ENCODE data around the gene CCNJL. TPM values are rescaled to one million over a fixed set of nuclear protein-coding genes. Genes with fewer than 3 reads are reported as not detected.

The CCNJL gene
- total and polyA plus RNA-seq, 2 of the 8 experiments (the other 6 are each of a cell fraction or from before 2014, with no cell fraction given): 34.6 to 44.7 TPM

DNA sequence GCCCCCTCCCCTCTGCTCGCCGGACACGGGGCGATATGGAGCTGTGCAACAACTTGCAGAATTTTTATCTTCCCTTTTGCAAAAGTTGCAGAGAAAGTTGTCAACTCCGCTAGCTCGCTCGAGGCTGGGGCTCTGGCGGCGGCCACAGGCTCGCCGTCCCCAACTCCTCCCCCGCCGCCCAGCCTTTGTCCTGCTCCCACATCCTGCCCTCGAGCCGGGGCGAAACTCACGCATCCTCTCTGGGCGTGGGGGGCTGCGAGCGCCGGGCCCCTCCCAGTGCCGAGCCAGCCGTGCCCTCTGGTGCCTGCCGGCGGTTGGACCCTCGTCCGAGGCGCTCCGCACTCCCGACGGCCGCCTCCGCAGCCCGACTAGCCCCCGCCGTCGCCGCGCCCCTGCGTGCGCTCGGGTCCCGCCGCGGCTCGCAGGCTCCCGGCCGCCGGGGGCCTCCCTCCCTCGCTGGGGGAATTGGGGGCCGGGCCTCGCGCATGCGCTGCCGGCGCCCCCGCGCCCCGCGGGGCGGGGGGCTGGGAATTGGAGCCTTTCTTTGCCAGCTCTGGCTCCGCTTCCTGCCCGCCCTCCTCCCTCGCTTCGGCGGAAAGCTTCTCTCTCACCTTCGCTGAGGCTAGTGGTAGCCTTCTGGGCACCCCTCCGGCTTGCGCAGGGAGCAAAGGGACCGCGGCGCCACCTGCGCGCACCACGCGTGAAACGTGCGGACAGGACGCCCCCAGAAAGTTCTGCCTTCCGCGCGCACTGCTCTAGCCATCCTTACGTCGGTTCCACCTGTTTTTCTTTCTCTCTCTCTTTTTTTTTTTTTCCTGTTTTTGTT lies at the start of gene CCNJL (continued):
- no peak for TF ChIP-seq RFX5 (IDR thresholded peaks at IDR 0.05; ENCODE audit: borderline replicate concordance, low read depth, low read length)
- no peak; the same call in 1 of the 2 replicates for TF ChIP-seq SP1 (IDR thresholded peaks at IDR 0.05; ENCODE audit: low read depth, low read length)
- TF ChIP-seq FOSL1 (IDR thresholded peaks at IDR 0.05; ENCODE audit: insufficient read depth, low read depth, low read length): no peak
- no peak for TF ChIP-seq KDM5A (IDR thresholded peaks at IDR 0.05; ENCODE audit: low read length)
- TF ChIP-seq TAF1 (IDR thresholded peaks at IDR 0.05; ENCODE audit: low read depth, low read length): peak; percentile 59
- no peak for TF ChIP-seq CBX5 (IDR thresholded peaks at IDR 0.05; ENCODE audit: low read depth, low read length)
- TF ChIP-seq, protein P1, sequence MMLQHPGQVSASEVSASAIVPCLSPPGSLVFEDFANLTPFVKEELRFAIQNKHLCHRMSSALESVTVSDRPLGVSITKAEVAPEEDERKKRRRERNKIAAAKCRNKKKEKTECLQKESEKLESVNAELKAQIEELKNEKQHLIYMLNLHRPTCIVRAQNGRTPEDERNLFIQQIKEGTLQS (IDR thresholded peaks at IDR 0.05; ENCODE audit: insufficient read depth, low read depth, low read length): no peak
- no peak for TF ChIP-seq BACH1 (IDR thresholded peaks at IDR 0.05; ENCODE audit: low read length)
- no peak for TF ChIP-seq YY1 (IDR thresholded peaks at IDR 0.05; ENCODE audit: low read depth, low read length)
- TF ChIP-seq PHF8 (conservative IDR thresholded peaks at IDR 0.05; ENCODE audit: low read depth, low read length): peak; percentile 81
- peak; percentile 87 for TF ChIP-seq ASH2L (IDR thresholded peaks at IDR 0.05; ENCODE audit: low read length)
- no peak for TF ChIP-seq EP300 (IDR thresholded peaks at IDR 0.05; ENCODE audit: borderline replicate concordance in 1 of 2, low read depth in 2 of 2, low read length in 2 of 2)
- no peak for TF ChIP-seq MAFK (IDR thresholded peaks at IDR 0.05; ENCODE audit: low read depth, low read length)
- TF ChIP-seq, protein P2, sequence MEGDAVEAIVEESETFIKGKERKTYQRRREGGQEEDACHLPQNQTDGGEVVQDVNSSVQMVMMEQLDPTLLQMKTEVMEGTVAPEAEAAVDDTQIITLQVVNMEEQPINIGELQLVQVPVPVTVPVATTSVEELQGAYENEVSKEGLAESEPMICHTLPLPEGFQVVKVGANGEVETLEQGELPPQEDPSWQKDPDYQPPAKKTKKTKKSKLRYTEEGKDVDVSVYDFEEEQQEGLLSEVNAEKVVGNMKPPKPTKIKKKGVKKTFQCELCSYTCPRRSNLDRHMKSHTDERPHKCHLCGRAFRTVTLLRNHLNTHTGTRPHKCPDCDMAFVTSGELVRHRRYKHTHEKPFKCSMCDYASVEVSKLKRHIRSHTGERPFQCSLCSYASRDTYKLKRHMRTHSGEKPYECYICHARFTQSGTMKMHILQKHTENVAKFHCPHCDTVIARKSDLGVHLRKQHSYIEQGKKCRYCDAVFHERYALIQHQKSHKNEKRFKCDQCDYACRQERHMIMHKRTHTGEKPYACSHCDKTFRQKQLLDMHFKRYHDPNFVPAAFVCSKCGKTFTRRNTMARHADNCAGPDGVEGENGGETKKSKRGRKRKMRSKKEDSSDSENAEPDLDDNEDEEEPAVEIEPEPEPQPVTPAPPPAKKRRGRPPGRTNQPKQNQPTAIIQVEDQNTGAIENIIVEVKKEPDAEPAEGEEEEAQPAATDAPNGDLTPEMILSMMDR (IDR thresholded peaks at IDR 0.05; ENCODE audit: control extremely low read depth in 1 of 3, insufficient read depth in 1 of 3, low read depth in 1 of 3, low read length in 3 of 3): no peak
- TF ChIP-seq POU5F1 (IDR thresholded peaks at IDR 0.05; ENCODE audit: low read depth, low read length): no peak
- peak in 1 of 2 experiments; percentile 70; a peak in 2 of 4 replicates for TF ChIP-seq SIN3A (conservative IDR thresholded peaks at IDR 0.05 in 1 of 2, IDR thresholded peaks at IDR 0.05 in 1 of 2; ENCODE audit: low read depth in 1 of 2, low read length in 2 of 2)
- TF ChIP-seq, protein P3, sequence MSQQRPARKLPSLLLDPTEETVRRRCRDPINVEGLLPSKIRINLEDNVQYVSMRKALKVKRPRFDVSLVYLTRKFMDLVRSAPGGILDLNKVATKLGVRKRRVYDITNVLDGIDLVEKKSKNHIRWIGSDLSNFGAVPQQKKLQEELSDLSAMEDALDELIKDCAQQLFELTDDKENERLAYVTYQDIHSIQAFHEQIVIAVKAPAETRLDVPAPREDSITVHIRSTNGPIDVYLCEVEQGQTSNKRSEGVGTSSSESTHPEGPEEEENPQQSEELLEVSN (IDR thresholded peaks at IDR 0.05): peak; percentile 55; the same call in 1 of the 2 replicates
- no peak for TF ChIP-seq TEAD4 (IDR thresholded peaks at IDR 0.05; ENCODE audit: low read depth, low read length)
- no peak for TF ChIP-seq CHD1 (IDR thresholded peaks at IDR 0.05; ENCODE audit: low read depth, low read length)
- TF ChIP-seq GABPA (IDR thresholded peaks at IDR 0.05; ENCODE audit: borderline replicate concordance, insufficient read depth, low read length): no peak

Measured in H1 (cell line).